Endometrial microvascular endothelial cells (primary cell): ENCODE data around the gene CSRP2. TPM values are rescaled to one million over a fixed set of nuclear protein-coding genes. Genes with fewer than 3 reads are reported as not detected.

ENCODE experiments used
- total RNA-seq: library from RNA; depleted of rRNA; stranded (reverse); fragments of >200 nt; gene quantifications from one replicate; pipeline ENCODE4 v1.2.3, GENCODE V29; 2015; ENCODE audit errors: inconsistent ontology term

The CSRP2 gene
- total RNA-seq, 1 donor from 2014 or later, result 3.0 TPM

Other genes with a start within 250 kb of the CSRP2 start
- 11.2 TPM for gene ZDHHC17, start 114.9 kb downstream of the CSRP2 start, total RNA-seq
- 30.6 TPM for gene E2F7, start 186.6 kb upstream of the CSRP2 start, total RNA-seq